Islet of Langerhans (tissue), 1 donor: ENCODE measurements around the gene ISYNA1.

Source experiments
- FAIRE-seq: peaks from one replicate; lab custom pipeline; 2011; peaks lifted over from hg19 to GRCh38; lab: Jason Lieb, UNC

ISYNA1 gene

DNA sequence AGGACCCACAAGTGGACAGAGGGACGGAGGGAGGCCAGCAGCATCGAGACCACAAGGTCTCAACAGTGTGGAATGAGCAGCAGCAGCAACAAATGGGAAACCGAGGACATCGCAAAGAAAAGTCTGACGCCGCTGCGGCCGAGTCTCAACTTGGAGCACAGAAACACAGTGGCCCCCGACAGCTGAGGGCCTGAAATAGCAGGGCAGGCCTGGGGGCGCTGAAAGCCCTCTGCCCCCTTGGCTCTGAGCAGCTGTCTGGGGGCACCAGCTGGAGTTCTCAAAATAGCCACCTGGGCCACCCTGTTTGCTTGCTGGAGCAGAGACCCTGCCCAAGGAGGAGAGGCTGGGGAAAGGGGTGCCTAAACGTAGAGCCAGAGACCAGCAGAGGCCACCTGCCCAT is 5.9 kb upstream of the ISYNA1 start:
- FAIRE-seq, result no peak

DNA sequence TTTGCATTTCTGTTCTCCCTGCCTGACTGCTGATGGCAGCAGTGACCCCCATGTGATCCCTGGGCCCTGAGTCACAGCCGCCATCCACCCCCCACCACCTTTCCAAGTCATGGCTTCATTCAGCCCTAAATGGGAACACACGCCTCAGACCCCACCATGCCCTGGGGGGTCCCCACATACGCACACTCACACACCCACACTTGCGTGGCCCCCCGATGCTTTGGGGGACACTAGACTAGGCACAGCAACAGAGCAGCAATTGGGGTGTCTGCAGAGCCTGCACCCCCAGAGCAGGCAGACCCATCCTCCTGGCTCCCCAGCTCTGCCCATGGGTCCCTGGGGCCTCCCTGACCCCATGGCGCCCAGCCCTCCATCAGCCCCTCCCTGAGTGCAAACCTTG is 5.5 kb upstream of the ISYNA1 start:
- FAIRE-seq, result no peak

DNA sequence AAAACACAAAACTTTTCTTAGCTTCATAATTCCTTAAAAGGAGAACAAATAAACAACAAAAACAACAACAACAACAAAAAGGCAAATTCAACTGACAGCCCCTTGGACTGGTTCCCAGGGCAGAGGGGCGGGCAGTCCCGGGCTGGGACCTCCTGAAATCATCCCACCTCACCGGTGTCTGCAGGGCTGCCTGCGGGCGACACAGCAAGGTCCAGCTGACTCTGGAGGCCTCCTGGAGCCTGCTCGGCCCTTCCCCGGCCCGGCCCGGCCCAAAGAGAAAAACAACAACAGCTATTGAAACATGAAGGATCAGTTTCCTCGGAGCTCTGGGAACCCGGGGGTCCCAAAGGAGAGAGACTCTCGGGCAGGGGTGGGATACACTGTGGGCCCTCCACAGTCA is 5.0 kb upstream of the ISYNA1 start:
- FAIRE-seq, result no peak

DNA sequence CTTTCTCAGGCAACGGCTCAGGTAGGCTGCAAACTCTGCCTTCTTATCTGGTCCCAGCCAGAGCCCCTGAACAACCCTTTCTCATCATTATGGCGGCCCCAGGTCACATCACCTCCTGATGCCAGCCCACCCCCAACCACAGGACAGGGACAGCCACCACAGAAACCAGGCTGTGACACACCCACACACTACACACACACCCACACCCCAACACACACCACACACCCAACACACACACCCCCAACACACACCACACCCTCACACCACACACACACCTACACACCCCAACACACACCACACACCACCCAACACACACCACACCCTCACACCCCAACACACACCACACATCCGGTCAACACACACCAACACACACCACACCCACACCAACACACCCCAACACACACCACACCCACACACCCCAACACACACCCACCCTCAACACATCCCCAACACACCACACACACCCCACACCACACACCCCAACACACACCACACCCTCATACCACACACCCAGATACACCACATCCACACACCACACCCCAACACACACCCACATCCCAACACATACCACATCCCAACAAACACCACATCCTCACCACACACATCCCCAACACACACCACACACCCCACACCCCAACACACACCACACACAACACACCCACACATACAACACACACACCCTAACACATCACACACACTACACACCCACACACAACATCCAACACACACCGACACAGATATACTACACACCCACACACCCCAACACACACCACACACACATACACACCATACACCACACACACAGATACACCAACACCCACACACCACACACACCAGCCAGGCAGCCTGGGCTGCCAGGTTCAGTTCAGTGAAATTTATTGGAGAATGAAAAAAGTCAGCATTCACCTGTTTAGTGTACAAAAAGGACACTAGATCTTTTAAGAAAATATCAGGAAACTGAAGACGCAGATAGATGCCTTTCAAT is 4.2 kb upstream of the ISYNA1 start:
- FAIRE-seq, result no peak

GRCh38 chr19:18440936-18441803 is 3.2 kb upstream of the ISYNA1 start:
- no peak for FAIRE-seq

DNA sequence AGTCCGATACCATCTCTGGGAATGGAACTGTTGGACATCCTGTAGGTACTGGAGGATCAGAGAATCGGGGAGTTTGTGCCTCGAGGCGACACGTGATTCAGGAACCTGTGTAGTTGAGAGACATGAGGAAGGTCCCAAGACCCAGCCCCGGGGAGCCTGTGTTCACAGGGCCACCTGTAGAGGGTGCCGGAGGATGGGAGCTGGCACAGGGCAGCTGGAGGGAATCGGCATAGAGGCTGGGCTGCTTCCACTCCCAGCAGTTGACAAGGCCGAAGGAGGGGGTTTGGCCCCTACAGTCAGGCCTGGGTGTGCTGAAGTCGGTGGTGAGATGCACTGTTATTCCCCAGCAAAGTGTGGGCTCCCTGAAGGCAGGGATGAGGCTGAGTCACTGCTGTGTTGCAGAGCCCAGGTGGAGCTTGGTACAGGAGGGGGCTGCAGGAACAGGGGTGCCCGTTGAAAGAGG is 2.5 kb upstream of the ISYNA1 start:
- no peak for FAIRE-seq

DNA sequence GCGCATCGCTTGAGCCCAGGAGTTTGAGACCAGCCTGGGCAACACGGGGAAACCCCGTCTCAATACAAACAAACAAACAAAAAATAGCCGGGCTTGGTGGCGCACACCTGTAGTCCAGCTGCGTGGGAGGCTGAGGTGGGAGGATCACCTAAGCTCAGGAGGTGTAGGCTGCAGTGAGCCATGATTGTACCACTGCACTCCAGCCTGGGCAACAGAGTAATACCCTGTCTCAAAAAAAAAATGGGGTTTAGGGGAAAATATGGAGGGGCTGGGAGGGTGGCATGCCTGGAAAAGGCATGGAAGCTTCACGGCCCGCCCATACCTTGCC is 1.9 kb upstream of the ISYNA1 start:
- FAIRE-seq, result no peak

DNA sequence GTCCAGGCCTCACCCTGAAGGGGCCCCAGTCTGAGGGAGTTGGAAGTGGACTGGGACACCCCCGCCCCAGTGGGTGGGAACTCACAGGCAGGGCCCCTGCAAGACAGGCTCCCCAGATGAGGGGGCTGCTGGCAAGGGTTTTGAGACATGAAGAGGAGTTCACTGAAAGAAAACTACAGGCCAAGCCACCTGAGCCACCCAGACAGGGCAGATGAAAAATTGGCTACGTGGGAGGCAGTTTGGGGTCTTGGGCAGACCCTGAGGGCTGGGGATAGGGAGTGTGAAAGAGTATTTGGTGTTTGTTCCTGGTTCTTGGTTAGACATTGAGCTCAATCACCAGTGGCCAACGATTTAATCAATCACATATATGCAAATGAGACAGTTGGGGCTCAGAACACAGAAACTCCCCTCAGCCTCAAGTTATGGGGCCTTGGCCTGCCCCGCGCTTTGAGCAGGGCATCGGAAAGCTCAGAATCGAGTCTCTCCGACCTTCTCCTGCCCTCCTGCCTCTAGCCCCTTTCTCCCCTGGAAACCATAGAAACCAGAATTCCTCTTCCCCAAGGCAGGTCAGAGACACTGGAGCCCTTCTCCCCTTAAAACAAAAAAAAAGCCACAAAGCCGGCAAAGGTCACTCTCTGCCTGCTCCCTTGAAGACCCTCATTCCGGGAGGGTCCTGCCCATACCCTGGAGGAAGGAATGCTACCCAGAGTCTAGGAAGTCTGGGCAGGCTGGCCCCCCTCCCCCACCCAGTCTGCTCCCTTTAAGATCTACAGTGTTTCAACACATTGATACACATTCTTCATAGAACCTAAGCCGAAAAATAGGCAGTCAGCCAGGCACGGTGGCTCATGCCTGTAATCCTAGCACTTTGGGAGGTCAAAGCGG is 1.3 kb upstream of the ISYNA1 start:
- FAIRE-seq, result no peak

GRCh38 chr19:18438331-18439024 is 545 bp upstream of the ISYNA1 start:
- no peak for FAIRE-seq

DNA sequence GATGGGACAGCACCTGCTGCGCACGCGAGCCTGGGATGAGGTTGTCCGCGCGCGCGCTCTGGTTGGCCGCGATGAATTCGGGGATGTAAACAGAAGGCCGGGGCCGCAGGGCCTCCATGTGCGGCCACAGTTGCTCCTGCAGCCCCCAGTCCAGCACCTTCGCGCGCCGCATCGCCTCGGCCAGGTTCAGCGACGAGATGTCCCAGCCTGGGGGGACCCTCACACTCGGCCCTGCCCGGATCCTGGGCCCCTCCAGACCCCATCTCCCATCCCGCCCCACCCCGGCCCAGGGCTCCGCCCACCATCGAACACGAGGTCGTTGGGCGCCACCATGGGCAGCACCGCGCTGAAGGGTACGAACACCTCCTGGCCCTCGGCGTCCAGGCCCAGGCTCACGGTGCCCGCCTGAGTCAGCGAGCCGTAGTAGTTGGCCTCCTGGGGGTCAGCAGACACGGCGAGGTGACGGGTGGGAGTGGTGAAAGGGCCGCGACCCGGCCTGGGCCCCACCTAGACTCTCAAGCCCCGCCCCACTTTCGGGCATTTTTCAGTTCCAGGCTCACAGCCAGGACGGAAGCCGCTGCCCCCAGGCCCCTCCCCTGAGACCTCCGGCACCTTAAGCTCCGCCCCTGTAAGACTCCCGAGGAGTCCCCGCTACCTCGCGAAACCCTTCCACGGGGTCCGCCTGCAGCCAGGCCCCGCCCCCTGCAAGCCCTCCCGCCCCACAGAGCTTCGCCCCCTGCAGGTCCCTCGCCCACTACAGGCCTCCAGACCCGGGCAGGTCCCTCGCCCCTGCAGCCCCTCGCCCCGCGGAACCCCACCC is 1.1 kb downstream of the ISYNA1 start:
- no peak for FAIRE-seq

DNA sequence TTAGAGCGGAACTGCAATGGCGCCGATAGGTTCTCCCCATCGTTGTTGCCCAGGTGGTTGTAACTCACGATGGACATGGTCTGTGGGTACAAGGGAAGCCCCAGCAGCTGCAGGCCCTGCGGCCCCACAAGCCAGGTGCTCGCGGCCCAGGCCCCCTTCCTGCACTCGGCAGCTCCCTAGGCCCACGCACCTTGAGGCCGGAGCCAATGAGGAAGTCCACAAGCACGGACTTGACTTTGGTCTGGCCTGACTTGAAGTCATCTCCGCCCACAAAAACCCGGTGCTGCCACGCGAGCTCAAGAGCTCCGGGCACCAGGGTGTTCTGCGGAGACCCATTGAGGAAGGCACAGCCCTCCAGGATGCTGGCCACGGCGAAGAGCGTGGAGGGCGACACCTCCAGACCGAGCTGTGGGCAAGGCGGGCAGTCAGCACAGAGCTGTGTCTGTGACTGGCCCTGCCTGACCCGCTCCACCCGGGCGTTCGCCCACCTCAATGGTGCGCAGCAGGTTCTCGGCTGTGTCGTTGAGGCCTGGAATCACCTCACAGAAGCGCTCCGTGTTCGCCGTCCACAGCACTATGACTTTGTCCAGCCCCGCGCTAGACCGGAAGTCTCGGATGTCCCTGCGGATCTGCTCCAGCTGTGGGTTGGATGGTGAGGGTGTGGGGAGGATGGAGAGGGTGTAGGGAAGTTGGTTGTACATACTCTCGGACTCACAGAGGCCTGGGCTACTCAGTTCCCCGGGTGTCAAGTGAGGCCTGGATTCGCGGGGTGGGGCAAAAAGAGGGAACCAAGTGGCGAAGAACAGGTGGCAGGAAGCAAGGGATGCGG is 1.9 kb downstream of the ISYNA1 start:
- FAIRE-seq, result no peak

DNA sequence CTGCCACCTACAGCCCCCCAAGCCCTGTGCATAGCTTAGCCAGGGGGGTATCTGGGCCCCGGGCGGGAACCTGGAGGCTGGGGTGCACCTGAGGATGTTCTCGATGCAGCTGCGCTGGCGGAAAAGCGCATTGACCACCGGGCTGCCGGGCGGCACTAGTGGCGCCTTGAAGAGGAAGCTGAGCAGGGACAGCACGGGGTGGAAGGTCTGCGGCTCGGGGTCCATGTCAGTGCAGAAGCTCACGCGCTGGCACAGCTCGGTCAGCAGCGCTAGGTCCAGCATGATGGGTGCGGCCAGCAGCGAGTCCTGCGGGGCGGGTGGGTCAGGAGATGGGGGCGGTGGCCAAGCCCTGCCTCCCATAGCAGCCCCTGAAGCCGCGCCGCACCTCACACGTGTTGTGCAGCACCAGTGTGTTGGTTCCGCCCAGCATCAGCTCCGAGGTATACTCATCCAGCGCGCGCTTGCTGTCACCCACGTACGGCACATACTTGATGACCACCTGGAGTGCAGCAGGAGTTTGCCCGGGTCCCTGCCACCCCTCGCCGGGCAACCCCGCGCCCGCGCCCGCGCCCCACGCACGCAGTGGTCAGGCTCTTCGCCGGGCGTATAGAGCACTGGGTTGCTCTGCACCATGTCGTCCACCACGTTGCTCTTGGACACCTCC is 2.6 kb downstream of the ISYNA1 start:
- no peak for FAIRE-seq

- FAIRE-seq, result no peak
Measured at GRCh38 chr19:18434411-18435175, 3.3 kb downstream of the ISYNA1 start.

DNA sequence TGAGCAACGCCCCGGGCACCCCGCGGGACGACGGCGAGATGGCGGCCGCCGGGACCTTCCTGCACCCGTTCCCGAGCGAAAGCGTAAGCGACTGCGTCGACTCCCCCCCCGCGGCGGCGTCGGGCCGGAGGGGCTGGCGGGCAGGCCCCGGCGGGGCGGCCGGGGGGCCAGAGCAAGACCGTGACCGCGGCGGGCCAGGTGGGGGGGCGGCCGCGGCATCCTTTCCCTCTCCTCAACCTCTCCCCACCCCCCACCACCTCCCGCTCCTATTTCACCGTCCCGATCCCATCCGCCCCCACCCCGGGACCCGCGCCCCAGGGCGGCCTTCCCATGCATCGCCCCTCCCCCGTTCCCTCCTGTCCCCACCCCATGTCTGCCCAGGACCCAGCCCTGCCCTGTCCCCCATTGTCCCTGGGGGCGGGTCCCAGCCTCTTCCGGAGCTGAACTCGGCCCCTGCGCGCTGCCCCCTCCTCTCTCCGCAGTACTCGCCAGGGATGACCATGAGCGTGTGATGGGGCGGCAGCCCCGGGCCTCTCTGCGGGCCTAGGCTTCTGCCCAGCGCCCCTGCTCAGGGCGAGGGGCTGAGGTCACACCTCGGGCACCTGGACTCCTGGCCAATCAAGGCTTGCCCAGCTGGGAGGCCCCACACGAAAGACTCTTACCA is 4.1 kb downstream of the ISYNA1 start:
- FAIRE-seq, result no peak

DNA sequence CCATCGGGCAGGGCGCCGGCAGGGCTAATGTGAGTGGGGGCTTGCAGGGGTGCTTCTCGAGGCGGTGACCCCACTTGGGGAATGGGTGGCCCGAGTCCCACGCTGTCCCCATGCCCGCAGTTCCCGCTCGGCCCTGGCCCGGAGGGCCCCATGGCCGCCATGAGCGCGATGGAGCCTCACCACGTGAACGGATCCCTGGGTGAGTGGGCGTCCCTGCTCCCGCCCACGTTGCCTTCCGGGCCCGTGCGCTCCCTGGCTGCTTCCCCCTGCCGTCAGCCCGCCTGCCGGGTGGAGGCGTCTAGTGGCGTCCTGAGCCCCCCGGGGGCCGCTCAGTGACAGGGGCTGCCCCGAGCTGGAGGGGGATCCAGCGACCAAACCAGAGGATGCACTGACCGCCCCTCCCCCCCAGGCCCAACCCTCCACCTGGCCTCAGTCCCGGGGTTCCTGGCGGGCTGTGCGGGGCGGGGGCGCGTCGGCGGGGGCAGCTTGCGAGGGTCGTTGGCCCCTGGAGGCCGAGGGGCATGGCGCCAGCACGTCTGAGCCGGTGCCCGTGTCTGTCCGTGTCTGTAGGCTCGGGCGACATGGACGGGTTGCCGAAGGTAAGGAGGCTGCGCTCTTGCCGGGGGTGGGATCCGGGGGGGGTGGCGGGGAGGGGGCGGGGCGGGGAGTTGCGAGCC is 4.8 kb downstream of the ISYNA1 start:
- FAIRE-seq, result no peak

- no peak for FAIRE-seq
Measured at GRCh38 chr19:18432275-18433014, 5.5 kb downstream of the ISYNA1 start.
